NCI-H146 treated with DMSO at 0.1 percent for 48 hours (cell line): Measurements from ENCODE around the gene ZNF217.
"Not testable (repeated sequence)": the region's sequence is repeated elsewhere in the genome, so short reads cannot be mapped to it uniquely, and the experiment has no call there.

Experiments used
- DNase-seq: peaks from one replicate; lab custom pipeline; 2025; ENCODE audit not compliant: unreplicated experiment; lab: John Stamatoyannopoulos, UW

The ZNF217 gene

GRCh38 chr20:53584550-53584913 lies 9.1 kb downstream of the ZNF217 start:
- DNase-seq: not testable (repeated sequence)

- not testable (repeated sequence) for DNase-seq
Measured at GRCh38 chr20:53583660-53584549, 9.7 kb downstream of the ZNF217 start.

- no peak for DNase-seq
Measured at GRCh38 chr20:53582574-53583351, 10.9 kb downstream of the ZNF217 start.

- DNase-seq: no peak
Measured at GRCh38 chr20:53582251-53582570, 11.4 kb downstream of the ZNF217 start.

- DNase-seq: no peak
Measured at GRCh38 chr20:53581444-53582250, 12.0 kb downstream of the ZNF217 start.

- DNase-seq: no peak
Measured at GRCh38 chr20:53580376-53581111, 13.1 kb downstream of the ZNF217 start.

- no peak for DNase-seq
Measured at GRCh38 chr20:53579581-53580375, 13.9 kb downstream of the ZNF217 start.

- DNase-seq: no peak
Measured at GRCh38 chr20:53579266-53579580, 14.4 kb downstream of the ZNF217 start.

GRCh38 chr20:53578492-53579222 lies 15.0 kb downstream of the ZNF217 start:
- peak; percentile 57 for DNase-seq

GRCh38 chr20:53576586-53577318 lies 16.9 kb downstream of the ZNF217 start:
- DNase-seq: no peak

GRCh38 chr20:53576195-53576580 lies 17.5 kb downstream of the ZNF217 start:
- DNase-seq: no peak

- DNase-seq: no peak
Measured at GRCh38 chr20:53575481-53576194, 18.0 kb downstream of the ZNF217 start.

GRCh38 chr20:53574819-53575218 lies 18.8 kb downstream of the ZNF217 start:
- no peak for DNase-seq

- DNase-seq: no peak
Measured at GRCh38 chr20:53574259-53574789, 19.3 kb downstream of the ZNF217 start.

- DNase-seq: no peak
Measured at GRCh38 chr20:53571555-53572286, 21.9 kb downstream of the ZNF217 start.

GRCh38 chr20:53570446-53571276 lies 23.0 kb downstream of the ZNF217 start:
- no peak for DNase-seq
